Gastroesophageal sphincter (tissue), 4 donors: ENCODE measurements around the gene CHST15. TPM values are rescaled to one million over a fixed set of nuclear protein-coding genes. Genes with fewer than 3 reads are reported as not detected.

ENCODE experiments used
- ATAC-seq: fragments of 150-250 bp; one replicate; pipeline ENCODE4 v1.9.1; 2016; ENCODE audit warnings: mild to moderate bottlenecking, moderate library complexity
- H3K27ac ChIP-seq, 4 donors: fragments of 200-600 bp; sonication (generic) in 3 of 4; 1 replicate in 3 of 4; 2 replicates in 1 of 4; pipeline ENCODE4 v1.5.1; 2016 to 2019
- H3K27me3 ChIP-seq: fragments of 200-600 bp; sonication (generic); one replicate; pipeline ENCODE4 v1.5.1; 2019
- H3K36me3 ChIP-seq, 2 donors: fragments of 200-600 bp; sonication (generic); one replicate each; pipeline ENCODE4 v1.5.1; 2019; ENCODE audit warnings: control low read depth in 1 of 2
- H3K4me1 ChIP-seq, 3 donors: fragments of 200-600 bp; sonication (generic); 1 replicate in 2 of 3; 2 replicates in 1 of 3; pipeline ENCODE4 v1.5.1; 2016 to 2019; ENCODE audit warnings: control low read depth in 2 of 3
- H3K4me3 ChIP-seq, 2 donors: fragments of 200-600 bp; sonication (generic); one replicate each; pipeline ENCODE4 v1.5.1; 2019; ENCODE audit warnings: mild to moderate bottlenecking in 1 of 2, moderate library complexity in 1 of 2
- H3K9me3 ChIP-seq, 3 donors: fragments of 200-600 bp; sonication (generic); one replicate each; pipeline ENCODE4 v1.5.1; 2017 to 2019; ENCODE audit warnings: control low read depth in 2 of 3
- CTCF ChIP-seq, 4 experiments: fragments of 200-600 bp in 2 of 4; fragments of 450-650 bp in 2 of 4; sonication (generic) in 1 of 4; IDR thresholded peaks; one replicate each; pipeline ENCODE4 v1.5.1; 2017 to 2019; ENCODE audit warnings: antibody characterized with exemption in 4 of 4, mild to moderate bottlenecking in 2 of 4, moderate library complexity in 2 of 4
- EP300 ChIP-seq: sonication (generic); formaldehyde crosslinking; IDR thresholded peaks from one replicate; pipeline ENCODE4 v1.6.1; 2017; ENCODE audit warnings: antibody characterized with exemption, mild to moderate bottlenecking
- POLR2A ChIP-seq, 2 donors: fragments of 450-650 bp; IDR thresholded peaks; one replicate each; pipeline ENCODE4 v1.6.1; 2017; ENCODE audit warnings: antibody characterized with exemption in 2 of 2, mild to moderate bottlenecking in 2 of 2, moderate library complexity in 1 of 2
- POLR2AphosphoS5 ChIP-seq: sonication (generic); formaldehyde crosslinking; IDR thresholded peaks from one replicate; pipeline ENCODE4 v1.6.1; 2017; ENCODE audit warnings: antibody characterized with exemption
- WGBS, 2 donors: methylation state at CpG; one replicate each; pipeline ENCODE4 v1.1.5; 2018; ENCODE audit warnings: low coverage in 1 of 2; 5-methylcytosine and 5-hydroxymethylcytosine counted together
- total RNA-seq, 4 donors: library from RNA; depleted of rRNA; stranded (reverse); fragments of >200 nt; gene quantifications; one replicate each; pipeline ENCODE4 v1.1.0, GENCODE V29; 2016

CHST15 gene
- total RNA-seq, 4 donors from 2014 or later, result 63.5 to 87.5 (median 74.3) TPM

- peaks cover 64% of the 10 kb centered on the region for H3K27me3 ChIP-seq
- no peak for TF ChIP-seq POLR2AphosphoS5
- no peak for TF ChIP-seq CTCF (IDR thresholded peaks at IDR 0.05)
- TF ChIP-seq EP300, result no peak
- no peak for TF ChIP-seq POLR2A (IDR thresholded peaks at IDR 0.05)
- H3K9me3 ChIP-seq, result peaks cover 0 to 12% (median 0%) of the 10 kb centered on the region in 3 donors
- no peak overlapping the region for H3K4me3 ChIP-seq
- WGBS, 2 donors, result 35 to 65% methylated on average over 6 to 11 of the region's 25 CpGs
- H3K36me3 ChIP-seq, result no peaks in the 10 kb centered on the region
- no peak for ATAC-seq
- H3K27ac ChIP-seq, result no peak overlapping the region
- H3K4me1 ChIP-seq, result peaks cover 0 to 35% (median 16%) of the 10 kb centered on the region in 3 donors
These were observed 123.0 kb downstream of the CHST15 start for GRCh38 chr10:123970207-123970926.

GRCh38 chr10:123967626-123968243 lies 125.7 kb downstream of the CHST15 start:
- no peaks in the 10 kb centered on the region for H3K36me3 ChIP-seq
- H3K27me3 ChIP-seq, result peaks cover 40% of the 10 kb centered on the region
- TF ChIP-seq CTCF (IDR thresholded peaks at IDR 0.05) (peak; percentile 88 to 96 (median 94)), POLR2A (IDR thresholded peaks at IDR 0.05) (no peak)
- WGBS, 2 donors, result 9 to 10% methylated on average over 5 to 11 of the region's 19 CpGs
- H3K4me1 ChIP-seq, result peaks cover 5 to 56% (median 26%) of the 10 kb centered on the region in 3 donors
- H3K27ac ChIP-seq, result peak overlapping the region in 1 of 4 donors; percentile 40
- peak; percentile 74 for ATAC-seq
- no peak overlapping the region for H3K4me3 ChIP-seq
- H3K9me3 ChIP-seq, result no peaks in the 10 kb centered on the region

DNA sequence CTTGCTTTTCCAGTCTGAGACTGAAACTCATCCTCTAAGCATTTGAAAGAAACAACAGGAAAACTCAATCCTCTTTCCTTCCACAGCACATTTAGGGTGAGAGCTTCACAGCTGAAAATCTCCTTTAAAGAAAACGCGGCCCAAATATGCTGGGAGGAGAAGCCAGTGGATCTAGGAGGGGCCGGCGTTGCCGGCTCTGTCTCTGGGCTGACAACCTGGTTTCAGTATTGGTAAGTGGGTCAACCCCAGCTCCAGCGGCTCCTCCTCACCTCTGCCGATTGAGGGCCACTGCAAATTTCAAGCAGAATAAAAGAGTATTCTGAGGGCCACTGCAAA lies 126.5 kb downstream of the CHST15 start:
- TF ChIP-seq POLR2AphosphoS5 (no peak), CTCF (IDR thresholded peaks at IDR 0.05) (no peak), POLR2A (IDR thresholded peaks at IDR 0.05) (no peak), EP300 (no peak)
- Histone ChIP-seq H3K4me1 (peaks cover 5 to 57% (median 26%) of the 10 kb centered on the region in 3 donors), H3K9me3 (no peaks in the 10 kb centered on the region), H3K27ac (peak overlapping the region in 1 of 4 donors; percentile 40), H3K27me3 (peaks cover 31% of the 10 kb centered on the region), H3K36me3 (no peaks in the 10 kb centered on the region), H3K4me3 (no peak overlapping the region)
- ATAC-seq, result no peak
- WGBS, 2 donors, result 35% methylated on average over 5 of the region's 7 CpGs; no CpG with 5 or more reads in 1 of the 2 donors

DNA sequence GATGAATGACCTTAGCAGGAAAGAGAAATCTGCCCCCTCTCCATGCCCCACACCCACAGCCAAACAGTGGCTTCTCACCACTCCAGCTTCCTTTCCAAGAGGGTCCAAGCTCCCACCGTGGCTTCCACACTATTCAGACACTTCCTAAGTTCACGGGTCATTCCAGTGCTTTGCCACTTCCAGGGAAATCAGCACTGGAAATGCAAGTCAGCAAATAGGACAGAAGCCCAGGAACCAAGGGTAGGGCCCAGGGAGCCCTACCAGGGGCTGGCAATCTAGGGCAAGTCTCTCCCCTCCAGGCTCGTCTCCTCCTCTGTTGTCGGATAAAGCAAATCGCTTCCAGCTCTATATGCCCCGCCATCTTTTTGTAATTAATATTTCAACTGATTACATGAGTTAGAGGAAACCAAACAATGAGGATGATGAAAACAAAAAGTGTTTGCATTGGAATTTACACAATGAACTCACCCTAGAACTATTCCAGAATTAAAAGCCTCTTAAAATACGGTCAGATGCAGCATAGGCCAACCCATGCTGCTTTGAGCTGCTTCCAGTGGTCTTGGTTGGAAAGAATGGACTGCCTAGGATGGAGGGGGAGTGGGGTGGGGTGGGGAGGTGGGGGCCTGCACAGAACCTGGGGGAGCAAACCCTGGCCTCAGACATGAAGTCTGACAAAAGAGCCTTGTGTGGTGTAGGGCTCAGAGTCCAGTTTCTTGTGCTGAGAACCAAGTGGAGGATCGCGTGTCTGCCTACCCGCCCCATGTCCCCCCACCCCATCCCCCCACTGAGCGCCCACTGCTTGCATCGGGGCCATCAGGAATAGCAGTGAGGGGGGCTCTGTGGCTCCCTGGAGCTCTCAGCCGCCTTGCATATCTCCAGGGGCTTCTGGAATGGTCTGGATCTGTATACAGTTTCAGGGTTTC lies 127.2 kb downstream of the CHST15 start:
- WGBS, 2 donors, result 44 to 82% methylated on average over 2 to 8 of the region's 13 CpGs
- Histone ChIP-seq H3K27ac (no peak overlapping the region), H3K27me3 (peaks cover 25% of the 10 kb centered on the region), H3K4me3 (no peak overlapping the region), H3K4me1 (peaks cover 5 to 57% (median 26%) of the 10 kb centered on the region in 3 donors), H3K9me3 (no peaks in the 10 kb centered on the region), H3K36me3 (no peaks in the 10 kb centered on the region)
- ATAC-seq, result no peak
- TF ChIP-seq EP300 (no peak), CTCF (IDR thresholded peaks at IDR 0.05) (no peak), POLR2AphosphoS5 (no peak), POLR2A (IDR thresholded peaks at IDR 0.05) (no peak)
